HT-29 (cell line): Measurements from ENCODE around the gene LY6G6F. TPM values are rescaled to one million over a fixed set of nuclear protein-coding genes. Genes with fewer than 3 reads are reported as not detected.
"Not testable (repeated sequence)": the region's sequence is repeated elsewhere in the genome, so short reads cannot be mapped to it uniquely, and the experiment has no call there.

Source experiments
- DNase-seq: peaks from one replicate; pipeline ENCODE4 v3.0.0-alpha.2; 2015; ENCODE audit warnings: low spot score
- total RNA-seq: library from RNA; depleted of rRNA; stranded (reverse); fragments of >200 nt; shearing (Covaris generic); gene quantifications from 2 replicates; pipeline ENCODE4 v1.2.3, GENCODE V29; 2014

Gene LY6G6F
- total RNA-seq, 1 experiment from 2014 or later, result not detected

DNA sequence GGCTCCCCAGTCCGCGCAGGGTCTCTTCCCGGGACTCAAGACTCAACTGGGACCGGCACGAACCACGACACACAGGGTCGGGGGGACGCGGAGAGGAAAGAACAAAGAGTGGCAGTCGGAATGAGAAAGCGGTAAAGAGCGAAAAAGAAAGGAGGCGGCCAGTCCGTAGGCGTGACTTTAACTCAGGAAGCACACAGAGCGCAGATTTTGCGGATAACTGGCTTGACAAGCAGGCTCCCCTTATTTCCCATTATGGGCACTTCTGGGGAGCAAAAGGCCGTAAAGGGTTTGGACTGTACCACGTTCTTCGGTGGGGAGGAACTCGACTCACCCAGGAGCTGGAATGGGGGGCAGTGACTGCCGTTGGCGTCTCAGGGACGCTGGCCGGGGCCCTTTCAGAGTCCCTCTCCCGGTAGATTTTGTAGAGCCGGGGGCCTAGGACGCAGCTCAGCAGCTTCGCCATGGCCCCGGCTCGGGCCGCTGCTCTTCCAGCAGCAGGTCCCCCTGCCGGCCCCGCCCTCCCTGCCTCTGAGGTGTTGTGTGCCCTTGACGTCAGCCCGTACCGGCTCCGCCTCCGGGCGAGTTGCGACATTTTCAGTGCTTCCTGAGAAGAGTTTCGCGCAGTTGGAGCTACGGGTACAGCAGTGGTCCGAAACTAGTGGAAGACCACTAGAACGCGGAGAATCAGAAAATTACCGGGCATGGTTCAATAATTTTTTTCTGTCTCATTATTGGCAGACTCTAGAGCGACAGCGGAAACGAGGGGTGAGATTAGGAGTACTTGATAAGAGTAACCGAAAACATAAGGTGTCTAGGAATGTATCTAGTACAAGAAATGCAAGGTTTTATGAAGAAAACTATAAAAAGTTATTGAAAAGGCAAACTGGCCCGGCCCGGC, 3.6 kb upstream of the LY6G6F start, which contains the start of gene ABHD16A:
Gene ABHD16A (minus strand): TSS at position 506 of the 898 bp plus-strand sequence. CDS start 43 bp downstream, at position 463.
- peak; percentile 98 for DNase-seq

GRCh38 chr6:31705931-31706330, 735 bp upstream of the LY6G6F start:
- DNase-seq, result no peak

DNA sequence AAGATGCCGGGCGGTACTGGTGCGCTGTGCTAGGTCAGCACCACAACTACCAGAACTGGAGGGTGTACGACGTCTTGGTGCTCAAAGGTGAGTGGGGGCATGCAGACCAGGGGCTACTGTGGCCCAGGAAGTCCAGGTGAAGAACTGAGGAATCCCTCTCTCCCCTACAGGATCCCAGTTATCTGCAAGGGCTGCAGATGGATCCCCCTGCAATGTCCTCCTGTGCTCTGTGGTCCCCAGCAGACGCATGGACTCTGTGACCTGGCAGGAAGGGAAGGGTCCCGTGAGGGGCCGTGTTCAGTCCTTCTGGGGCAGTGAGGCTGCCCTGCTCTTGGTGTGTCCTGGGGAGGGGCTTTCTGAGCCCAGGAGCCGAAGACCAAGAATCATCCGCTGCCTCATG, 1.0 kb downstream of the LY6G6F start:
- no peak for DNase-seq

GRCh38 chr6:31708224-31708623, 1.6 kb downstream of the LY6G6F start:
- DNase-seq, result no peak

- not testable (repeated sequence) for DNase-seq
Measured at GRCh38 chr6:31709157-31709556, 2.5 kb downstream of the LY6G6F start.

DNA sequence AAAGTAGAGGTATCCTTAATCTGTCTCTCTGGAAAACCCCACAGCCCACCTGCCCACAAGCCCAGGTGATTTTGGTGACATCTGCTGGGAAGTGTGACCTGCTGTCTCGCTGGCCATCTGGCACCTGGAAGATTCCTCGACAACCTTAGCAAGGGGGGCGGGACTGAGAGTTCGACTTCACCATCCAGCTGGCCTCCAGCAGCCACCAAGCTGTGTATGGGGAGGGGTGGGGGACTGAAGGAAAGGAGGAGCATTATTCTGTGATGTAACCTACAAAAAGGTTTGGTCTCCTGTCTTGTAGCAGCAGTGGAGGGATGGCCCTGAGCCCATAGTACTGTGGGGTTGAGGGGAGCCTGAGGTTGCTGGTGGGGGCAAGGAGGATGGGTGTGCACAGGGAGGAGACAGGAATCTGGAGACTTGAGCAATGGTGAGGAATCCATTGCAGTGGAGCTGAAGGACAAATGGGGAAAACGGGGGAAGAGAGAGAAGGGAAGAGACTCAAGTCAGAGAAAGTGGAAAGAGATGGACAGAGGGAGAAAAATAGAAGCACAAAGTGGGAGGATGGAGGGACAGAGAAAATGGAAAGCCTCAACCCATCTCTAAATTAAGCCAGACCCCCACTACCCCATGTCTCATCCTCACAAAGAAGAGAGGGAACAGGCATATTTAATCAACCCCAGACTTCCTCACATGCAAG, 4.0 kb downstream of the LY6G6F start:
- DNase-seq, result no peak

- no peak for DNase-seq
Measured at GRCh38 chr6:31711233-31711632, 4.6 kb downstream of the LY6G6F start.

DNA sequence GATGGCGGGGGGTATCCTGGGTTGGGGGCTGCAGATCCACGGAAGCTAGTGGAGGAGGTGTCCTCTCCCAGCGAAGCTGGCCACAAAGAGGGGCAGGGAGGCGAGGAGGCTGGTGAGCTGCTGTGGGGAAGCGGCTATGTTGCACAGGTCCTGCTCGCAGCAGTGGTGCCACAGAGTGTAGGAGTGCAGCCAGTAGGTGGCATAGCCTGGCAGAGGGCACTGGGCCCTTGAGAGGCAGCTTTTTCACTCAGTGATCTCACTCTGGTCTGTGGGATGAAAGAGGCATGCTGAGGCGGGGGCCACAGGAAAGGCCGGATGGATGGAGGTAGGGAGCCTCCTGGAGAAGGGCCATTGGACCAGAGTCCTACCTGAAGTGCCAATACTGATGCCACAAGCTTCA, 5.6 kb downstream of the LY6G6F start:
- peak; percentile 53 for DNase-seq

DNA sequence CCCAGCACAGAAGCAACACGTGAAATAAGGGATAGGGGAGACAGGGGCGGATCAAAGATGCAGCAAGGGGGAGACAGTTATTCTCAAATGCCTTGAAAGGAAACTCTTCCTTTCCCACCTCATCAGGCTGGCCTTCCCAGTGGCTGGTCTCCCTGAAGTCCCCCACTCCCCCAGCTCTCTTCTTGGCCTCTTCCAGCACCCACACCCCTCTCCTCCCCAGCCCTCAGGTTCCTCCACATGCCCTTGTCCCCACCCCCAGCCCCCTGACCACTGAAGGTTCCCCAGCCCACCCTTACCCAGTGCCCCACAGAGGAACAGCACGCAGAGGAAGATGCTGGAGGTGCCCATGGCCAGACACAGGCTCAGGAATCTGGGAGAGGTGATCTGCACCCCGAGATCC, 6.8 kb downstream of the LY6G6F start:
- DNase-seq, result no peak

DNA sequence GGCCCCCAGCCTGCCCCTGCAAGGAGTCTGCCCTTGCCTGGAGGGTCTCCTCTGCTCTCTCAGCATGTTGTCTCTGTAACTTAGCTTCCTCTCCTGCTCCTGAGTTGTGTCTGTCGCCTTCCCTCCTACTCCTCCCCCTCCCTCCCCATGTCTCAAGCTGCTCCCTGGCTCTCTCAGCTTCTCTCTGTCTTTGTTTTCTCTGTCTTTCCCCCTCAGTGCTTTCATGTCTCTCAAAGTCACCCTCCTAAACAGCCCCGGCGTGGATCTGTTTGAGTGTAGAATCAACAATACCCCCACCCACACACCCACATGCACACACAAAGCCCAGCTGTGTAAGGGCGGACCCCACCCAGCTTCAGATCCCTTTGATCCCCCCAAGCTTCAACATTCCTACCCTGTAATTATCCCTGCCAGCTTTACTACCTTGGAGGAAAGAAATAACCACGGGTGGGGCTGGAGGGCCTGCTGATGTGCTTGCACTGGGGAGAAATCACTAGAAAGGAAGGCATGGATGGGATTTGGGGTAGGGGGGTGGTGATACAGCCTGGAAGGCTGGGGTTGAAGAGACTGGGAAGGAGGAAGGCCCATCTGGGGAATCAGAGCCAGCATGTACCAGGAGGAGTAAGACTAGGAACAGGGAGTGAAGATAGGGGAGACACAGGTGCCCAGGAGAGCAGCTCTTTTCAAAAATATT, 7.5 kb downstream of the LY6G6F start:
- DNase-seq, result no peak

DNA sequence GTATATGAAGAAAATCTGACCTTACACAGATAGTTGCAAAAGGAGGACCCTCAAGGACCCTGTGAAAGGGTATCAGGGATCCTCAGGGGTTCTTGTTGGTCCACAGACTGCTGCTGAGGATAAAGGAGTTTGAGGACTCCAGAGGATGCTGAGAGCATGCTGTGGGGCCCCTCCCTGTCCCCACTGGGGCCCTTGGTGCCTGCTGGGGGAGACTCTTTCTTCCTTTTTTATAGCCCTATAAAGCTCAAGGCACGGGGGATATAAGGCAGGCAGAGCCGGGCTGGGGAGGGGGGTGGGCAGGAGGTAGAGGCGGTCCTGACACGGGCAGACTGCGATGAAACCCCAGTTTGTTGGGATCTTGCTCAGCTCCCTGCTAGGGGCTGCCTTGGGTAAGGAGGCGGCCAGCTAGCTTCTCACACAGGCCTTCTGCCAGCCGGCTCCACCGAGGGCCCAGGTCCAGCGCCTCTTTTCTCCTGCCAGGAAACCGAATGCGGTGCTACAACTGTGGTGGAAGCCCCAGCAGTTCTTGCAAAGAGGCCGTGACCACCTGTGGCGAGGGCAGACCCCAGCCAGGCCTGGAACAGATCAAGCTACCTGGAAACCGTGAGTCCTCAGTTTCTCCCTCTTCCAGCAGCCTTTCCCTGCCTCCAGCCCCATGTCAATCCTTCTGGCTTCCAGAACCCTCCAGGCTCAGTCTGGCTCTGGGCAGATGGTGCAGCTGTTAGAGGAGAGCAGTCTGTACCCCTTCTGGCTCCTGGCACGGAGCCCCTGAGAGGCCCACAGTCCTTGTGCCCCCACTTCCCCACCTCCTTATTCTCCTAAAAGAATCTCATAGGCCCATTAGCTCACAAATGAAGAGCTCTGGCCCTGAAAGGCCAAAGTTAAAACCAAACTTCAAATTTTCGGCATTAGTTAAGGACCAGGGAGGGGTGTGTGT, 8.6 kb downstream of the LY6G6F start, which contains the start of gene LY6G6D:
Gene LY6G6D (plus strand): TSS at position 327 of the 937 bp plus-strand sequence. CDS start 8 bp downstream, at position 335.
- no peak for DNase-seq

DNA sequence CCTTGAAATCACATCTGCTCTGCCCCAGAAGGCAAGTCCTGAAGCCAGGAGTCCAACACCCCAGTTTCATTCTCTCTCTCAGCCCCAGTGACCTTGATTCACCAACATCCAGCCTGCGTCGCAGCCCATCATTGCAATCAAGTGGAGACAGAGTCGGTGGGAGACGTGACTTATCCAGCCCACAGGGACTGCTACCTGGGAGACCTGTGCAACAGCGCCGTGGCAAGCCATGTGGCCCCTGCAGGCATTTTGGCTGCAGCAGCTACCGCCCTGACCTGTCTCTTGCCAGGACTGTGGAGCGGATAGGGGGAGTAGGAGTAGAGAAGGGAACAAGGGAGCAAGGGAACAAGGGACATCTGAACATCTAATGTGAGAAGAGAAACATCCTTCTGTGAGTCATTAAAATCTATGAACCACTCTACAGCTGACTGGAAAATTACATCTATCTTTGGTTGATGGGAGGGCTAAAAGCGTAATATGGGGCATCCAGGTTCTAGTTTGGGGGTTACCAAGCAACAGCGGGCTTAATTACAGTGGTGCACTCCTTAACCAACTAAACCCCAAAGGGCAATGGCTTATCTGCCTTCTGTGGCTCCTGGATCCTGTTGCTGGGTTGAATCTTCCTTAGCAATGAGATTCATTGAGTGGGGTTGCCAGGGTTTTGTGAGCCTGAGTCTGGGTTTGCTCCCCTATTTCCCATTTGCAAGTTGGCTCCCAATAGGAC, 11.0 kb downstream of the LY6G6F start:
- DNase-seq, result peak; percentile 27

GRCh38 chr6:31718265-31718664, 11.6 kb downstream of the LY6G6F start:
- peak; percentile 96 for DNase-seq

- no peak for DNase-seq
Measured at GRCh38 chr6:31719001-31719400, 12.3 kb downstream of the LY6G6F start.

- DNase-seq, result peak; percentile 46
Measured at GRCh38 chr6:31720196-31720770, 13.6 kb downstream of the LY6G6F start.

DNA sequence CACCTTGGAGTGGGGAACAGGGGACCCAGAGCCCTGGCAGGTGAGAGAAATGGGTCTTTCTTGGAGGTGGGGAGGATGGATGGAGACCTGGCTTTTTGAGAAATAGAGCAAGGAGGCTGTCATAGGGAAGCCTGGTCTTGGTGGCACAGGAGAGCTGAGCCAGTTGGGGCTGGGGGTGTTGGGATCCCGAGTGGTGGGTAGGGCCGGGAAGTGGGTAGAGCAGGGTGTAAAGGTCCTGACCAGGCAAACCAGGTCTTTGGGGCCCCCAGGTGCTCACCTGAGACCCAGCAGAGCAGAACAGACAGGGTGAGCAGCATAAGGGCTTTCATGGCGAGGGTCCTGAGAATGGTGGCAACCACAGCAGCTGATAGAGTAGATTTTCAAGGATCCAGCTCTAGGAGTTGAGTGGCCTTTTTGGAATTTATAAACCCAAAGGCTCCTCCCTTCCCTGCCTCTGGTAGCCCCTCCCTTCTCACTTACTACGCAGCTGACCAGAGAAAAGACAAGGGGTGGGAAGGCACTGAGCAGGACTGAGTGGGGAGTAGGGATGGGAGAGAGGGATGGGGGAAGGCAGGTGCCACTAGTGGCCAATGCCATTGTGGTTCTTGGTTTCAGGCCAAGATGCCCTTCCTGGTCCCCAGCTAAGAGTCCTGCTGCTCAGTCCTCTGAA, 14.8 kb downstream of the LY6G6F start, which contains the start of gene LY6G6C:
Gene LY6G6C (minus strand): TSS at position 396 of the 670 bp plus-strand sequence. CDS start 67 bp downstream, at position 329.
- no peak for DNase-seq

DNA sequence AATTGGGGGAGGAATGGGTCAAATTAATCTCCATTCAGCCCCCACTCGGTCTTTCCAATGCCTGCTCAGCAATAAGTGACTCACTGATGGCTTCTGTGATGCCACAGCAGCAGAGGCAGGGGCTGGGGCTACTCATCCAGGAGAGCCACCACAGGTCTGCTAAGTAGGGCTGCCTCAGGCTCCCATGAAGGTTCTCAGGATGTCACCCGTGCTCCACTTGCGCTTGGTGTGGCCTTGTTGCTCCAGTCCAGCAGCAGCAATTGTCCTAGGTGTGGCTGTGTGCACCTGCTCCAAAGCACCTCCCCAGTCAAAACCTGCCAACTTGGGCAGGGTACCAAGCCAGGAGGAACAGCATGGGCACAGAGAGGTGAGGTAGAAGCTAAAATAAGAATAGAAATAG, 15.5 kb downstream of the LY6G6F start:
- DNase-seq, result no peak

DNA sequence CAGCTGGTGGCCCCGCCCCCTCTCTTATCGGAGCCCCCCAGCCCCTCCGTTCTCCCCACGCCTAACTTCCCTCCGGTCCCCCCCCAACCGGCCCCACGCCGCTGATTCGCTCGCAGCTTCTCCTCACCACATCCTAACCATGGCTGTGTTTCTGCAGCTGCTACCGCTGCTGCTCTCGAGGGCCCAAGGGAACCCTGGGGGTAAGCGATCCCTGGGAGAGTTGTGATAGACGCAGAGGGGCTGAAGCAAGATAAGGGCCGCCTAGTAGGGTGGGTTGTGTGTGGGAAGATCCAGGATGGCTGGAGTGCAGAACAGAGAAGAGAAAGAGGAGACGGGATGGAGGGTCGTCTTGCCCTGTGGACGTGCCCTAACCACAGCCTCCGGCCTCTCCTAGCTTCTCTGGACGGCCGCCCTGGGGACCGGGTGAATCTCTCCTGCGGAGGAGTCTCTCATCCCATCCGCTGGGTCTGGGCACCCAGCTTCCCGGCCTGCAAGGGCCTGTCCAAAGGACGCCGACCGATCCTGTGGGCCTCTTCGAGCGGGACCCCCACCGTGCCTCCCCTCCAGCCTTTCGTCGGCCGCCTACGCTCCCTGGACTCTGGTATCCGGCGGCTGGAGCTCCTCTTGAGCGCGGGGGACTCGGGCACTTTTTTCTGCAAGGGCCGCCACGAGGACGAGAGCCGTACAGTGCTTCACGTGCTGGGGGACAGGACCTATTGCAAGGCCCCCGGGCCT, 16.7 kb downstream of the LY6G6F start, which contains the start of gene MPIG6B:
Gene MPIG6B (plus strand): TSS at position 129 of the 735 bp plus-strand sequence. CDS start 11 bp downstream, at position 140.
- DNase-seq, result no peak
